HG03025 (cell line): ENCODE measurements around the gene SULT2A1.
"Not testable (repeated sequence)": the region's sequence is repeated elsewhere in the genome, so short reads cannot be mapped to it uniquely, and the experiment has no call there.

ENCODE experiments used
- ATAC-seq: cut with Tn5 transposase; IDR thresholded peaks from one replicate; pipeline ENCODE4 v1.9.1; 2021; ENCODE audit warnings: mild to moderate bottlenecking, moderate library complexity; ENCODE audit not compliant: unreplicated experiment, low FRiP score

The SULT2A1 gene

GRCh38 chr19:47861630-47862029, 24.5 kb downstream of the SULT2A1 start:
- no peak for ATAC-seq

- ATAC-seq, result no peak
Measured at GRCh38 chr19:47860602-47861297, 25.4 kb downstream of the SULT2A1 start.

GRCh38 chr19:47859838-47860237, 26.3 kb downstream of the SULT2A1 start:
- ATAC-seq, result not testable (repeated sequence)

DNA sequence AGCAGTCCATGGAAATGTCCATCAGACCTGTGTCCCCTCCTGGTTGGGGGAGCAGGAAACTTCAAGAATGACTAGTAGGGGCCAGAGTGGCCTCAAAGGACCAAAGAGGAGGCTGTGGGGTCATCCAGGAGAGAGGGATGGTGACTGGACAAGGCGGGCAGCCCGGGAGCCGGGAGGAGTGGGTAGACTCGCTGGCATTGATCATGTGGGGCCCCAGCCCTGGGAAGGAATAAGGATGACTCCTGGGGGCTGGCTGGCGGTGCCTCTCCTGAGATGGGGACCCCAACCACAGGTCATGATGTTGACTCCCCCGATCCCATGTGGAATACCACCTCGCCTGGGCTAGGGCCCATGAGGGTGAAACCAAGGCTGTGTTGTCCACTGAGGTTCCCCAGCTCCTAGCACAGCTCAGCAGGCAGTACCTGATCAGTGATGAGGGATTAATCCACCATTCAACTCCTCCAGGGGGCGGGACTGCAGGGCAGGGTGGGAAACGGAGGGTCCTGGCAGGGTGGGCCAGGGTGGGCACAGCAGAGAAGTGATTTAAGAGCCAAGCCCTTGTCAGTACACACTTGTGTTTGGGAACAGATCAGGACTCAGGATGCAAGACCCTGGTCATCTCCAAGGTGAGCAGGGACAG, 27.3 kb downstream of the SULT2A1 start, which contains the start of gene TPRX2:
TPRX2 (plus strand) TSS at position 590 of the 640 bp plus-strand sequence; CDS start at position 602, 12 bp downstream.
- not testable (repeated sequence) for ATAC-seq

- ATAC-seq, result not testable (repeated sequence)
Measured at GRCh38 chr19:47858231-47858630, 27.9 kb downstream of the SULT2A1 start.

GRCh38 chr19:47854459-47854858, 31.7 kb downstream of the SULT2A1 start:
- ATAC-seq, result no peak

- ATAC-seq, result no peak
Measured at GRCh38 chr19:47853003-47853402, 33.1 kb downstream of the SULT2A1 start.

DNA sequence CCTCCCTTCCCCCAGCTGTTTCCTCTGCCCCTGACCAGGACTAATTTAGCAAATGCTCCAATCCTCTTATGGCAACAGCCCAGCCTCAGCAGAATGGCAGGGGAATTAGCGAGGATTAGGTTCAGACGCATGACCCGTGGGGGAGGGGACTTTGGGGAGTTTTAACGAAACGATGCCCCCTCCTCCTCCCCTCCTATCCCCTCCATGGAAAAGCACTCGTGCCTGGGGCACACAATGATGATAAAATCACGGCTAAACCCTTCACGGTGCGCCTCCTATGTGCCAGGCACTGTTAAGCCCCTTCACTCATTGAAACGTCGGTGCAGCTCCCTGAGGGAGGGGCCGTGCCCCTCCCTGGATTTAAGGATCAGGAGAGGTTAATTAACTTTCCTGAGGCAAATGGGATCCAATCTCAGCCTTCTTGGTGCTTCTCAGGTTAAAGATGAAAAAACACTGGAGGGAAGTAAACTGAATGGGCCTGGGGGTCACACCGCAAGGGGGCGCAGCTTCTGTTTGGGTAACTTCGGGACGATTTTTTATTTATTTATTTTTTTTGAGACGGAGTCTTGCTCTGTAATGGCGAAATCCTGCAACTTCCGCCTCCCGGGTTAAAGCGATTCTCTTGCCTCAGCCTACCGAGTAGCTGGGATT, 37.2 kb downstream of the SULT2A1 start:
- no peak for ATAC-seq

DNA sequence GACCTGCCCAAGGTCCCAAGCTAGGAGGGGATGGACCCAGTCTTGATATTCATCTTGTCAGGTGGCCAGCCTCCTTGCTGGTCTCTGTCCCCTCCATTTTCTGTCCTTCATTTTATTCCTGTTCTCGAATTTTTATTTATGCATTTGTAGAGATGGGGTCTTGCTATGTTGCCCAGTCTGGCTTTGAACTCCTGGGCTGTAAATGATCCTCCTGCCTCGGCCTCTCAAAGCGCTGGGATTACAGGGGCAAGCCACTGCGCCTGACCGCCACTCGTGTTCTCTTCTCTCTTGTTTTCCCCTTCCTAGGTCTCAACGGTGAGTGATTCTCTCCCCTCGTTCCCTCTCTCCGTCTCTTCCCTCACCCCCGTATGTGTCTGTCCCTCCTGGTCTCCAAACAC, 37.7 kb downstream of the SULT2A1 start:
- no peak for ATAC-seq

- ATAC-seq, result no peak
Measured at GRCh38 chr19:47842941-47843340, 43.2 kb downstream of the SULT2A1 start.

DNA sequence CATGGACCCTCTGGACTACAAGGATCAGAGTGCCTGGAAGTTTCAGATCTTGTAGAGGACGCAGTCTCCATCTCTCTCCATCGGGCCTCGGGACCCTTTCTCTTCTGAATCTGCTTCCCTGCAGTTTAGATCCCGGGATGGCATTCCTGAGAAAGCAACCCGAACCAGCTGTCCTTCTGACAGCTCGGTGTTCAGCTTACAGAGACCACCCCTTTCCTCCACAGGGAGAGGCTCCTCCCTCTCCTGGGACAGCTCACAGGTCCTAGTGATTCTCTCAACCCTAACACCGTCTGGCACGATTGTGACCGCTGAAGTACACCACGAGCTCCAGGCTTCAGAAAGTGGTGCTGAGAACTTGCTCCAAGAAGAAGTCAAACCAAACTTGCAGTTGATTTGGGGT, 46.2 kb downstream of the SULT2A1 start:
- ATAC-seq, result no peak

DNA sequence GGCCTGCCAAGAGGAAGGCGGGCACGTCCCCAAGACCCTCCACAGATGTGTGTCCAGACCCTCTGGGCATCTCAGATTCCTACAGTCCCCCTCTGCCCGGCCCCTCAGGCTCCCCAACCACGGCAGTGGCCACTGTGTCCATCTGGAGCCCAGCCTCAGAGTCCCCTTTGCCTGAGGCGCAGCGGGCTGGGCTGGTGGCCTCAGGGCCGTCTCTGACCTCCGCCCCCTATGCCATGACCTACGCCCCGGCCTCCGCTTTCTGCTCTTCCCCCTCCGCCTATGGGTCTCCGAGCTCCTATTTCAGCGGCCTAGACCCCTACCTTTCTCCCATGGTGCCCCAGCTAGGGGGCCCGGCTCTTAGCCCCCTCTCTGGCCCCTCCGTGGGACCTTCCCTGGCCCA, 46.7 kb downstream of the SULT2A1 start:
- ATAC-seq, result no peak

DNA sequence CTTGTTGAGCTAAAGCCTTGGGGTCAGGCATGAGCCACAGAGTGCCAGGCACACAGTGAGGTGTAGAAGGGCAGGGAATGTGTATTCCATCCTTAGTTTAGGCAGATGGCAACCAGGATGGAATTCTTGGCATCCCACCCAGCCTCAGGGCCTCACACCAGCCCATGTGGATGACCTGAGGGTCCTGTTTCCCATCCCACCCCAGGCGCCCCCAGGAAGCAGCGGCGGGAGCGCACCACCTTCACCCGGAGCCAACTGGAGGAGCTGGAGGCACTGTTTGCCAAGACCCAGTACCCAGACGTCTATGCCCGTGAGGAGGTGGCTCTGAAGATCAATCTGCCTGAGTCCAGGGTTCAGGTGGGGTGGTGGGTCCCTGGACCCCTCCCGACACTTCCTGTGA, 50.1 kb downstream of the SULT2A1 start:
- no peak for ATAC-seq

GRCh38 chr19:47832723-47833122, 53.4 kb downstream of the SULT2A1 start:
- ATAC-seq, result no peak

DNA sequence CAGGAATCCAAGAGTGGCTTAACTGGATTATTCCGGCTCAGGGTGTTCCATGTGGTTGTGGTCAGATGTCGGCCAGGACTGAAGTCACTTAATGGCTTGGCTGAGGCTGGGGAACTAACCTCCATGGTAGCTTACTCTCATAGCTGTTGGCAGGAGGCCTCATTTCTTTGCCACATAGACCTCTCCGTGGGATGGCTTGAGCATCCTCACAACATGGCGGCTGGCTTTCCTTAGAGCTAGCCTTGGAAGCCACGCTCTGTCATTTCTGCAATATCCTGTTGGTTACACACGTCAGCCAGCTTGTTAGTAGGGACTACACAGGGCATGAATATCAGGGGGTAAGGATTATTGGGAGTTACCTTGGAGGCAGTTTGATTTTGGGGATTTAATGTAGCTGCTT, 59.3 kb downstream of the SULT2A1 start:
- ATAC-seq, result no peak

- no peak for ATAC-seq
Measured at GRCh38 chr19:47824396-47824795, 61.7 kb downstream of the SULT2A1 start.

DNA sequence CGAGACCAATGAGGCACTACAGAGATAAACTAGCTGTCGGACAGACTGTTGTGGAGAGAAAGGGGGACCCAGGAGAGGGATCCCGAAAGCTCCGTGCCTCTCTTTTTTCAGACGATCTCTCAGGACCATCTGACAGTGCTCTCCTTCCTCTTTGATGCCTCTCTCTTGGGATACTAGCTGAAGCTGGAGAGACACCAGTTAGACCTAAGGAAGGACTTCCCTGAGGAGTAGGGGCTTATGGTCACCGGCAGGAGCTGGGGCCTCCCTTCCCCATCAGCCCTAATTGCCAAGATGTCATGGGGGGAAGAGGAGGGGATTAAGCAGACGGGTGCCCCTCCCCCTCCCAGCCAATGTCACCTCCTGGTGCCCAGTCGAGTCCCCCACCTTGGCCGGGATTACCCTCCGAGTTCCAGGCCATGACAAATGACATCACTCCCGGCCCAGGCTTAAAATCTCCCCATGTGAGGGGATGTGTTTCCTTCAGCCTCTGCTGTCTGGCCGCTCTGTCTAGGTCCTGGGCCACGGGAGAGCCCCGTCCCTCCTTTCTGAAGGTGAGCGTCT, 64.6 kb downstream of the SULT2A1 start, which contains the start of gene CRX:
CRX (plus strand) TSS at position 478 of the 561 bp plus-strand sequence. CDS start 12,507 bp downstream, outside the sequence.
- no peak for ATAC-seq
